WI38 (cell line): ENCODE data around the gene DOCK10.

Experiments used
- H3K4me3 ChIP-seq: 2 replicates; pipeline ENCODE4 v1.5.1; 2011; ENCODE audit warnings: low read depth, mild to moderate bottlenecking, control low read depth, low read length
- TF ChIP-seq, protein P1 (sequence below): IDR thresholded peaks from 2 replicates; pipeline ENCODE4 v1.5.1; 2012; ENCODE audit warnings: low read depth, mild to moderate bottlenecking, control low read depth, low read length

The DOCK10 gene

GRCh38 chr2:225074919-225075681 lies 32.8 kb upstream of the DOCK10 start:
- TF ChIP-seq, protein P1, sequence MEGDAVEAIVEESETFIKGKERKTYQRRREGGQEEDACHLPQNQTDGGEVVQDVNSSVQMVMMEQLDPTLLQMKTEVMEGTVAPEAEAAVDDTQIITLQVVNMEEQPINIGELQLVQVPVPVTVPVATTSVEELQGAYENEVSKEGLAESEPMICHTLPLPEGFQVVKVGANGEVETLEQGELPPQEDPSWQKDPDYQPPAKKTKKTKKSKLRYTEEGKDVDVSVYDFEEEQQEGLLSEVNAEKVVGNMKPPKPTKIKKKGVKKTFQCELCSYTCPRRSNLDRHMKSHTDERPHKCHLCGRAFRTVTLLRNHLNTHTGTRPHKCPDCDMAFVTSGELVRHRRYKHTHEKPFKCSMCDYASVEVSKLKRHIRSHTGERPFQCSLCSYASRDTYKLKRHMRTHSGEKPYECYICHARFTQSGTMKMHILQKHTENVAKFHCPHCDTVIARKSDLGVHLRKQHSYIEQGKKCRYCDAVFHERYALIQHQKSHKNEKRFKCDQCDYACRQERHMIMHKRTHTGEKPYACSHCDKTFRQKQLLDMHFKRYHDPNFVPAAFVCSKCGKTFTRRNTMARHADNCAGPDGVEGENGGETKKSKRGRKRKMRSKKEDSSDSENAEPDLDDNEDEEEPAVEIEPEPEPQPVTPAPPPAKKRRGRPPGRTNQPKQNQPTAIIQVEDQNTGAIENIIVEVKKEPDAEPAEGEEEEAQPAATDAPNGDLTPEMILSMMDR: no peak
- no peak overlapping the region for H3K4me3 ChIP-seq

DNA sequence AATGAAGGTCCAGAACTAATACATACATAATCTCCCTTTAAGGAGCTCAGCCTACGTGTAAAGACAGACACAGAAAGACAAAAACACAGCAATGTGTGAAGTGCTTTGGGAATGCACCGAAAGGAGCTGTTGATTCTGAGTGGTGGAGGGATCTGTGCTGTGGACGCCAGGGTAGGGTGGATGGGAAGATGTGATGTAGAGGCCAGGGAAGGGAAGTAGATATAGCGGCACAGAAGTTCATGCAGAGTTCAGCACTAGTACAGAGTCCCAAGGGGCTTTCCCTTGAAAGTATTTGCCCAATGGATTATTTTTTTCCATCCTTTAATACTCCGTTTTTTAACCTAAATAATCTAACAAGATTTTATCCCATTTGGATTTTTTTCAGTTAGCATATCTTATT lies 32.1 kb upstream of the DOCK10 start:
- H3K4me3 ChIP-seq: no peak overlapping the region
- TF ChIP-seq, protein P1: no peak

DNA sequence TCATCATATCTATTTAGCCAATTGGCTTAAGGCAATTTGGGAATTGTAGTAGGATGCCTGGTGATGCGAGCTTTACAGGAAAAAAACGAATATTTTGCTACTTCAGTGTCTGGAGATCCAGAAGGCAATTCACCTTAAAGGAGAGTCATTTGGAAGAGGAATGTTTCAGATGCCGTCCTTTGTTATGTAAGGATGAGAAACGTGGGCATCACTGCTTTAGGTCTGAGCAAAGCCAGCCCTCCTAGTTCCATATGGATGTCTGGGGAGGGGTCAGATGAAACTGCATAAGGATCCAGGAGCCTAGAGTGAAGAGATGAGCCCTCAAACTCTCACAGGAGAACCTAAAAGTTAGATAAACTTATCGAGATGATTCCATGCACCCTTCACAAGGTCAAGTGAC lies 30.9 kb upstream of the DOCK10 start:
- TF ChIP-seq, protein P1: no peak
- no peak overlapping the region for H3K4me3 ChIP-seq

DNA sequence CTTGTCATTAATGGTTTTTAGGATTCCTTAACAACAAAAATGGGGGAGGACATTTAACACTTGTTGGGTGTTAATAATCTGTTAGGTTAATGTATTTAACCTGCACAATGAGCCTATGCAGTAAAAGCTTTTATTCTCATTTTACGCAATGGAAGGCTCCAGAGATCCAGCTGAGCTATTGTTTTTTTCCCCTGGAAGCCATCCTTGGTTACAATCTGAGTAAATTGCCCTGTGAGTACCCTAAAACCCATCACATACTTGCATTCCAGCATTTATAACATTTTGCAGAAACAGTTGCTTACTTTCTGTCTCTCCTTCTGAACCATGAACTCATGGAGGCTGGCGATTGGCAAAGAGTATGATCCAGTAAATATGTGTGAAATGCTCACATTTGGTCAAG lies 30.2 kb upstream of the DOCK10 start:
- no peak overlapping the region for H3K4me3 ChIP-seq
- TF ChIP-seq, protein P1: no peak

GRCh38 chr2:225070811-225071210 lies 28.5 kb upstream of the DOCK10 start:
- TF ChIP-seq, protein P1: no peak
- no peak overlapping the region for H3K4me3 ChIP-seq

- TF ChIP-seq, protein P1: no peak
Measured at GRCh38 chr2:225069966-225070365, 27.7 kb upstream of the DOCK10 start.

DNA sequence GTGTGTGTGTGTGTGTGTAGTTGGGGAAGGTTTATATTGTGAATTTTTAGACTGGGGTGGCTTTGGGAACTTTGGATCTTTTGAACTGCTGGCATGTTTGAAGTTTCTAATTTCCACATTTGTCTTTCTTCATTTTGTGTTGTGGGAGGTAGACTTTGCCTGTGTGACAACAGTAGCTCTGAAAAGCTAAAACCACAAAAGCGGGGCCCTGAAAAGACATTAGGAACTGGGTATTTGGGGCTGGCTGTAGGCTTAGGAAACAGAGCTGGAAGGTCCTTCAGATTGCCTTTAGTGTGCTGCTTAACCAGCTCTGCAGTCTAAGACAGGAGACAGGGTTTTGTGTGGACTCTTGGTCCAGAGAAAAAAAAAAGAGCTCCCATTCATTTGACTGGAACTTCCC lies 27.2 kb upstream of the DOCK10 start:
- no peak overlapping the region for H3K4me3 ChIP-seq
- TF ChIP-seq, protein P1: no peak

More at GRCh38 chr2:225069966-225070365, 27.7 kb upstream of the DOCK10 start:
- no peak overlapping the region for H3K4me3 ChIP-seq
